Effector memory CD8-positive, alpha-beta T cell (primary cell): ENCODE data around the gene RAB3GAP1.
A peak's percentile ranks its signal among the peaks of the same experiment; 100 is the strongest.
"Not testable (repeated sequence)": the region's sequence is repeated elsewhere in the genome, so short reads cannot be mapped to it uniquely, and the experiment has no call there.

ENCODE experiments used
- ATAC-seq: fragments of 150-1000 bp; cut with Tn5 transposase; replicated peaks from 2 replicates; pipeline ENCODE4 v1.10.0; 2021; ENCODE audit warnings: mild to moderate bottlenecking, moderate library complexity
- DNase-seq, 3 experiments: peaks; one replicate each; pipeline ENCODE4 v3.0.0; 2021
- H3K27ac Mint-ChIP-seq, 2 donors: one replicate each; pipeline ENCODE4 v1.8.0; 2022; ENCODE audit warnings: mild to moderate bottlenecking in 2 of 2, mixed read lengths in 2 of 2, moderate library complexity in 2 of 2
- H3K27me3 Mint-ChIP-seq, 2 donors: one replicate each; pipeline ENCODE4 v1.8.0; 2022; ENCODE audit warnings: mixed read lengths in 2 of 2
- H3K36me3 Mint-ChIP-seq: one replicate; pipeline ENCODE4 v1.8.0; 2022; ENCODE audit warnings: mild to moderate bottlenecking, moderate library complexity, mixed read lengths; ENCODE audit not compliant: insufficient read depth
- H3K4me1 Mint-ChIP-seq, 2 donors: one replicate each; pipeline ENCODE4 v1.8.0; 2022; ENCODE audit warnings: low read depth in 2 of 2, mixed read lengths in 2 of 2
- H3K4me3 Mint-ChIP-seq, 2 donors: one replicate each; pipeline ENCODE4 v1.8.0; 2022; ENCODE audit warnings: mild to moderate bottlenecking in 2 of 2, mixed read lengths in 2 of 2, moderate library complexity in 2 of 2
- H3K9me3 Mint-ChIP-seq, 2 donors: one replicate each; pipeline ENCODE4 v1.8.0; 2022; ENCODE audit warnings: mixed read lengths in 2 of 2

RAB3GAP1 gene

GRCh38 chr2:135099802-135100483, 47.9 kb downstream of the RAB3GAP1 start:
- no peak overlapping the region for H3K27ac Mint-ChIP-seq
- H3K36me3 Mint-ChIP-seq, result no peaks in the 10 kb centered on the region
- H3K4me1 Mint-ChIP-seq, result no peaks in the 10 kb centered on the region

GRCh38 chr2:135103843-135104242, 51.8 kb downstream of the RAB3GAP1 start:
- no peak for DNase-seq
- Mint-ChIP-seq H3K4me1 (no peaks in the 10 kb centered on the region), H3K36me3 (peaks cover 2% of the 10 kb centered on the region), H3K9me3 (no peaks in the 10 kb centered on the region), H3K4me3 (no peak overlapping the region), H3K27ac (no peak overlapping the region), H3K27me3 (no peaks in the 10 kb centered on the region)
- no peak for ATAC-seq

More at GRCh38 chr2:135099802-135100483, 47.9 kb downstream of the RAB3GAP1 start:
- H3K27me3 Mint-ChIP-seq, result no peaks in the 10 kb centered on the region
- H3K9me3 Mint-ChIP-seq, result no peaks in the 10 kb centered on the region
- DNase-seq (no peak), ATAC-seq (no peak)
- no peak overlapping the region for H3K4me3 Mint-ChIP-seq

DNA sequence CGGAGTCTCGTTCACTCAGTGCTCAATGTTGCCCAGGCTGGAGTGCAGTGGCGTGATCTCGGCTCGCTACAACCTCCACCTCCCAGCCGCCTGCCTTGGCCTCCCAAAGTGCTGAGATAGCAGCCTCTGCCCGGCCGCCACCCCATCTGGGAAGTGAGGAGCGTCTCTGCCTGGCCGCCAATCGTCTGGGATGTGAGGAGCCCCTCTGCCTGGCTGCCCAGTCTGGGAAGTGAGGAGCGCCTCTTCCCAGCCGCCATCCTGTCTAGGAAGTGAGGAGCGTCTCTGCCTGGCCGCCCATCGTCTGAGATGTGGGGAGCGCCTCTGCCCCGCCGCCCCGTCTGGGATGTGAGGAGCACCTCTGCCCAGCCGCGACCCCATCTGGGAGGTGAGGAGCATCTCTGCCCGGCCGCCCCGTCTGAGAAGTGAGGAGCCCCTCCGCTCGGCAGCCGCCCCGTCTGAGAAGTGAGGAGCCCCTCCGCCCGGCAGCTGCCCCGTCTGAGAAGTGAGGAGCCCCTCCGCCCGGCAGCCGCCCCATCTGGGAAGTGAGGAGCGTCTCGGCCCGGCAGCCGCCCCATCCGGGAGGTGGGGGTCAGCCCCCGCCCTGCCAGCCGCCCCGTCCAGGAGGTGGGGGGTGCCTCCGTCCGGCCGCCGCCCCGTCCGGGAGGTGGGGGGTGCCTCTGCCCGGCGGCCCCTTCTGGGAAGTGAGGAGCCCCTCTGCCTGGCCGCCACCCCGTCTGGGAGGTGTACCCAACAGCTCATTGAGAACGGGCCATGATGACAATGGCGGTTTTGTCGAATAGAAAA, 53.6 kb downstream of the RAB3GAP1 start:
- H3K27me3 Mint-ChIP-seq, H3K9me3 Mint-ChIP-seq, DNase-seq, H3K4me3 Mint-ChIP-seq, H3K27ac Mint-ChIP-seq, H3K4me1 Mint-ChIP-seq, H3K36me3 Mint-ChIP-seq, ATAC-seq: not testable (repeated sequence)

- Mint-ChIP-seq H3K9me3 (no peaks in the 10 kb centered on the region), H3K36me3 (peaks cover 7% of the 10 kb centered on the region), H3K27ac (peak overlapping the region in 1 of 2 donors; percentile 77), H3K27me3 (no peaks in the 10 kb centered on the region), H3K4me3 (no peak overlapping the region), H3K4me1 (peaks cover 5 to 11% of the 10 kb centered on the region in 2 donors)
- ATAC-seq (no peak), DNase-seq (no peak)
Measured at GRCh38 chr2:135113322-135113721, 61.2 kb downstream of the RAB3GAP1 start.

DNA sequence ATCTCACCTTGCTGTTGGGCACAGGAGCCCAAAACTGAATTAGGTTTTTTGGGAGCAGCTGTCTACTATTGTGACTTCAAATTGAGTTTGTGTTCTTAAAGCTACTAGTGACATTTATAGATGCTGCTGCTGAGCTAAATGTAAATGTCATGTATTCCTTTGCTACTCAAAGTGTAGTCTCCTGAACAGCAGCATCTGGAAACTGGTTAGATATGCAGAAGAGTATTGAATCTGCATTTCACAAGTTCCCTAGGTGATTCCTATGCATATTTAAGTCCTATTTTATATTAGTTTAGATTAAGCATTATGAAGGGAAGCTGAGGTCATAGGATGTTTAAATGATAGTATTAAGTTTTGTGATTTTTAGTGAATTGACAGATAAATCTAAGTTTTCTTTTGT, 67.5 kb downstream of the RAB3GAP1 start:
- Mint-ChIP-seq H3K4me1 (no peaks in the 10 kb centered on the region), H3K36me3 (peaks cover 5% of the 10 kb centered on the region), H3K4me3 (no peak overlapping the region), H3K27ac (no peak overlapping the region), H3K9me3 (no peaks in the 10 kb centered on the region), H3K27me3 (no peaks in the 10 kb centered on the region)
- ATAC-seq (no peak), DNase-seq (no peak)

GRCh38 chr2:135121016-135121657, 69.0 kb downstream of the RAB3GAP1 start:
- Mint-ChIP-seq H3K9me3 (no peaks in the 10 kb centered on the region), H3K27me3 (no peaks in the 10 kb centered on the region), H3K27ac (no peak overlapping the region), H3K36me3 (peaks cover 5% of the 10 kb centered on the region), H3K4me3 (no peak overlapping the region), H3K4me1 (no peaks in the 10 kb centered on the region)
- DNase-seq (no peak), ATAC-seq (no peak)

DNA sequence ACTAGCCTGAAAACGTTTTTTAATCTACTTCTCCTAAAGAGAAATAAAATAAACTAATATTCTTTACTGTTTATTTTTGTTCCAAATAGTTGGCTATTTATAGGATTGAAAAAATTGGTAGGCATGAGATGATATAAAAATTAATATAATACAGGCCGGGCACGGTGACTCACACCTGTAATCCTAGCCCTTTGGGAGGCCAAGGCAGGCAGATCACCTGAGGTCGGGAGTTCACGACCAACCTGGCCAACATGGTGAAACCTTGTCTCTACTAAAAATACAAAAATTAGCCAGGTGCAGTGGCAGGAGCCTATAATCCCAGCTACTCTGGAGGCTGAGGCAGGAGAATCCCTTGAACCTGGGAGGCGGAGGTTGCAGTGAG, 69.6 kb downstream of the RAB3GAP1 start:
- not testable (repeated sequence) for ATAC-seq, H3K4me1 Mint-ChIP-seq, H3K36me3 Mint-ChIP-seq, DNase-seq, H3K27me3 Mint-ChIP-seq, H3K9me3 Mint-ChIP-seq, H3K4me3 Mint-ChIP-seq, H3K27ac Mint-ChIP-seq

GRCh38 chr2:135124924-135125886, 73.1 kb downstream of the RAB3GAP1 start:
- no peaks in the 10 kb centered on the region for H3K9me3 Mint-ChIP-seq
- no peaks in the 10 kb centered on the region for H3K27me3 Mint-ChIP-seq
- H3K27ac Mint-ChIP-seq, result no peak overlapping the region
- H3K36me3 Mint-ChIP-seq, result peaks cover 21% of the 10 kb centered on the region
- no peak for DNase-seq
- no peak overlapping the region for H3K4me3 Mint-ChIP-seq
- H3K4me1 Mint-ChIP-seq, result no peaks in the 10 kb centered on the region
- no peak for ATAC-seq

- no peak for DNase-seq
- Mint-ChIP-seq H3K9me3 (no peaks in the 10 kb centered on the region), H3K27ac (no peak overlapping the region), H3K4me1 (no peaks in the 10 kb centered on the region), H3K27me3 (no peaks in the 10 kb centered on the region), H3K4me3 (no peak overlapping the region), H3K36me3 (peaks cover 25% of the 10 kb centered on the region)
- ATAC-seq, result no peak
Measured at GRCh38 chr2:135125940-135126339, 73.8 kb downstream of the RAB3GAP1 start.

- H3K27ac Mint-ChIP-seq, result no peak overlapping the region
- DNase-seq, result no peak
- no peak for ATAC-seq
- no peaks in the 10 kb centered on the region for H3K27me3 Mint-ChIP-seq
- no peak overlapping the region for H3K4me3 Mint-ChIP-seq
- H3K4me1 Mint-ChIP-seq, result no peaks in the 10 kb centered on the region
- H3K36me3 Mint-ChIP-seq, result peaks cover 41% of the 10 kb centered on the region
- no peaks in the 10 kb centered on the region for H3K9me3 Mint-ChIP-seq
Measured at GRCh38 chr2:135130751-135131150, 78.7 kb downstream of the RAB3GAP1 start.

DNA sequence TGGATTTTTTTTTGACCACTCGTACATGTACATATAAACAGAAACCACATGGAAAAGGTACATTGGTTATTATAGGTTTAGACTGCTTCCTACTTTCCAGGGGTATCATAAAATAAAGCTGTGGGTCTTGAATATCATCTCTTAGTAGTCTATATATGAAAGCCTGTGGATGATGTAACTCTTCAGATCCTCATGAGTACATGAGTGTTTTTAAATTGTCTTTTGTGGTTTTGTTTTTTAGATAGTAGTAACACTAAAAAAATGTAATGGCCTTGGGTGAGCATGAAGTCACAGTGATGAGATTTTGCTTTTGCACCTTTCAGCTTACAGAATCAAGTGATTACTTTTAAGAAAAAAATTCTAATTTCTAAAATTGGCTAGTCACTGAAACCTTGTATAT, 80.2 kb downstream of the RAB3GAP1 start:
- Mint-ChIP-seq H3K4me3 (no peak overlapping the region), H3K27me3 (no peaks in the 10 kb centered on the region), H3K27ac (no peak overlapping the region), H3K9me3 (no peaks in the 10 kb centered on the region), H3K4me1 (no peaks in the 10 kb centered on the region), H3K36me3 (peaks cover 44% of the 10 kb centered on the region)
- ATAC-seq, result no peak
- no peak for DNase-seq

DNA sequence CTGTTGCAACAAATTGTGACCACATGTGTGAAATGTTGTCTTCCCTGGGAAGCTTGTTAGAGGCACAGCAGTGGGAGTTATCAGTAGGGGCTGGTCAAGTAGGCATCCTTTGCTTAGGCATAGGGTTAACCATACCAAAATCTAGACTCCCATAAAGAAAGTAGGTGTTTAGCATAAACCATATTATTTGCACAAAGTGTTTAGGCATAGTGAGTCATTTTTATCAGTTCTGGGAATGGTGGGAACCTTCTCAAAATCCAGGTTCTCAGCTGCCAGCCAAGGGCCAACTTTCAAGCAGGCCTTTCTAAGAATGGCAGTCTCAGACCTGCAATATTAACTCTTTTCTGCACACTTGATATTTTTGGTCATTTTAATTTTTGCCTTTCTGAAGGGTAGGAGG, 88.5 kb downstream of the RAB3GAP1 start:
- no peaks in the 10 kb centered on the region for H3K27me3 Mint-ChIP-seq
- H3K36me3 Mint-ChIP-seq, result peaks cover 10% of the 10 kb centered on the region
- no peak overlapping the region for H3K4me3 Mint-ChIP-seq
- ATAC-seq (no peak), DNase-seq (no peak)
- H3K27ac Mint-ChIP-seq, result no peak overlapping the region
- H3K9me3 Mint-ChIP-seq, result peaks cover 0 to 4% of the 10 kb centered on the region in 2 donors
- H3K4me1 Mint-ChIP-seq, result no peaks in the 10 kb centered on the region

- no peaks in the 10 kb centered on the region for H3K4me1 Mint-ChIP-seq
- H3K27me3 Mint-ChIP-seq, result no peaks in the 10 kb centered on the region
- H3K27ac Mint-ChIP-seq, result no peak overlapping the region
- ATAC-seq, result no peak
- no peaks in the 10 kb centered on the region for H3K36me3 Mint-ChIP-seq
- peaks cover 0 to 4% of the 10 kb centered on the region in 2 donors for H3K9me3 Mint-ChIP-seq
- no peak overlapping the region for H3K4me3 Mint-ChIP-seq
- DNase-seq, result no peak
Measured at GRCh38 chr2:135142323-135142722, 90.2 kb downstream of the RAB3GAP1 start.
